Left ventricle myocardium inferior (tissue), 1 donor: Measurements from ENCODE around the gene UHRF1. TPM values are rescaled to one million over a fixed set of nuclear protein-coding genes. Genes with fewer than 3 reads are reported as not detected.
A peak's percentile ranks its signal among the peaks of the same experiment; 100 is the strongest.

Source experiments
- DNase-seq: peaks from one replicate; pipeline ENCODE4 v3.0.0-alpha.2; 2020
- H3K27ac ChIP-seq: fragments of 200-600 bp; replicated peaks from 2 replicates; pipeline ENCODE4 v1.8.0; 2021
- H3K27me3 ChIP-seq: fragments of 200-600 bp; 2 replicates; pipeline ENCODE4 v1.8.0; 2021; ENCODE audit warnings: low read depth
- H3K36me3 ChIP-seq: fragments of 200-600 bp; 2 replicates; pipeline ENCODE4 v1.8.0; 2021
- H3K4me1 ChIP-seq: fragments of 200-600 bp; 2 replicates; pipeline ENCODE4 v1.8.0; 2021
- H3K4me3 ChIP-seq: fragments of 200-600 bp; 2 replicates; pipeline ENCODE4 v1.8.0; 2021; ENCODE audit warnings: mild to moderate bottlenecking, moderate library complexity
- H3K9me3 ChIP-seq: fragments of 200-600 bp; replicated peaks from 2 replicates; pipeline ENCODE4 v1.8.0; 2021
- CTCF ChIP-seq: fragments of 200-600 bp; IDR thresholded peaks from 2 replicates; pipeline ENCODE4 v1.8.0; 2021; ENCODE audit warnings: antibody characterized with exemption, mild to moderate bottlenecking, borderline replicate concordance
- intact Hi-C: fragments of 100-400 bp; cut with micrococcal nuclease; formaldehyde crosslinking; loops from one replicate; pipeline ENCODE4 v1.11.0; 2022
- total RNA-seq: library from RNA; stranded (reverse); fragmentation: NEBNext Ultra II Directional; extraction: Animal tissue kit (Norgen Biotek cat#: 25700); gene quantifications from one replicate; pipeline ENCODE4 v1.2.1, GENCODE V29; 2021
- donor health status: DM: no; HTN: yes; CAD: no; lungs with severe emphysema.

UHRF1 gene
- total RNA-seq, 1 donor from 2014 or later: 1.3 TPM

GRCh38 chr19:4965061-4965460, 55.8 kb downstream of the UHRF1 start:
- DNase-seq: no peak
- Histone ChIP-seq H3K4me1 (peaks cover 11% of the 10 kb centered on the region), H3K27ac (no peak overlapping the region), H3K4me3 (no peak overlapping the region), H3K9me3 (no peaks in the 10 kb centered on the region), H3K27me3 (no peaks in the 10 kb centered on the region), H3K36me3 (no peaks in the 10 kb centered on the region)
- no peak for TF ChIP-seq CTCF
- intact Hi-C loops: no loop called here

GRCh38 chr19:4966591-4966990, 57.3 kb downstream of the UHRF1 start:
- TF ChIP-seq CTCF: no peak
- DNase-seq: no peak
- Histone ChIP-seq H3K4me1 (peaks cover 26% of the 10 kb centered on the region), H3K4me3 (no peak overlapping the region), H3K27ac (no peak overlapping the region), H3K36me3 (no peaks in the 10 kb centered on the region), H3K9me3 (no peaks in the 10 kb centered on the region), H3K27me3 (no peaks in the 10 kb centered on the region)
- intact Hi-C loops: no loop called here

GRCh38 chr19:4967738-4968461, 58.6 kb downstream of the UHRF1 start:
- Histone ChIP-seq H3K27me3 (no peaks in the 10 kb centered on the region), H3K4me3 (peak overlapping the region; percentile 58), H3K4me1 (peaks cover 39% of the 10 kb centered on the region), H3K9me3 (no peaks in the 10 kb centered on the region), H3K27ac (peak overlapping the region; percentile 81), H3K36me3 (no peaks in the 10 kb centered on the region)
- no peak for DNase-seq
- intact Hi-C loops: no loop called here
- no peak for TF ChIP-seq CTCF

GRCh38 chr19:4968462-4969291, 59.4 kb downstream of the UHRF1 start, which contains the start of gene KDM4B:
KDM4B (plus strand) TSS chr19:4969113; CDS start chr19:5032891, 63,778 bp downstream.
- Histone ChIP-seq H3K27ac (peak within 1 kb of the TSS; percentile 88), H3K4me1 (peaks cover 47% of the 10 kb centered on the region), H3K9me3 (no peaks in the 10 kb centered on the region), H3K4me3 (peak within 1 kb of the TSS; percentile 79), H3K36me3 (no peaks in the 10 kb centered on the region), H3K27me3 (no peaks in the 10 kb centered on the region)
- TF ChIP-seq CTCF: no peak
- intact Hi-C loops: no loop called here
- DNase-seq: peak; percentile 99

GRCh38 chr19:4969292-4969771, 60.0 kb downstream of the UHRF1 start:
- intact Hi-C loops: no loop called here
- Histone ChIP-seq H3K4me3 (peak overlapping the region; percentile 79), H3K27ac (peak overlapping the region; percentile 88), H3K4me1 (peaks cover 52% of the 10 kb centered on the region), H3K9me3 (no peaks in the 10 kb centered on the region), H3K36me3 (no peaks in the 10 kb centered on the region), H3K27me3 (no peaks in the 10 kb centered on the region)
- no peak for TF ChIP-seq CTCF
- no peak for DNase-seq
